HepG2 (cell line): ENCODE results near the gene BRCA1. TPM values are rescaled to one million over a fixed set of nuclear protein-coding genes. Genes with fewer than 3 reads are reported as not detected.

Source experiments
- CREB1 ChIP-seq, 2 experiments: fragments of 450-650 bp in 1 of 2; IDR thresholded peaks; 2 replicates each; pipeline ENCODE4 v1.6.1; 2016 to 2017; ENCODE audit warnings: control low read depth in 1 of 2, mild to moderate bottlenecking in 1 of 2, missing compliant biosample characterization in 1 of 2, missing genetic modification characterization in 1 of 2
- ELF3 ChIP-seq: IDR thresholded peaks from 2 replicates; pipeline ENCODE4 v1.6.1; 2016; ENCODE audit warnings: missing genetic modification reagents, missing compliant biosample characterization
- FOXK2 ChIP-seq: fragments of 450-650 bp; IDR thresholded peaks from 2 replicates; pipeline ENCODE4 v1.6.1; 2016
- HMG20A ChIP-seq: IDR thresholded peaks from 2 replicates; pipeline ENCODE4 v1.6.1; 2016; ENCODE audit warnings: borderline replicate concordance
- KAT7 ChIP-seq: IDR thresholded peaks from 2 replicates; pipeline ENCODE4 v1.6.1; 2018; ENCODE audit warnings: borderline replicate concordance, missing compliant biosample characterization
- KLF11 ChIP-seq: IDR thresholded peaks from 2 replicates; pipeline ENCODE4 v1.6.1; 2016; ENCODE audit warnings: missing compliant biosample characterization
- RARG ChIP-seq: sonication (generic); formaldehyde crosslinking; IDR thresholded peaks from 2 replicates; pipeline ENCODE4 v1.4.0; 2020; ENCODE audit warnings: low read depth, mild to moderate bottlenecking, missing genetic modification reagents
- SMAD9 ChIP-seq: sonication (generic); formaldehyde crosslinking; IDR thresholded peaks from 2 replicates; pipeline ENCODE4 v1.5.1; 2020; ENCODE audit warnings: mild to moderate bottlenecking, missing genetic modification reagents
- SNAI1 ChIP-seq: sonication (generic); formaldehyde crosslinking; IDR thresholded peaks from 2 replicates; pipeline ENCODE4 v1.5.0; 2020; ENCODE audit warnings: mild to moderate bottlenecking, missing genetic modification reagents, borderline replicate concordance
- SRY ChIP-seq: sonication (generic); formaldehyde crosslinking; IDR thresholded peaks from 2 replicates; pipeline ENCODE4 v1.8.0; 2022; ENCODE audit warnings: mild to moderate bottlenecking, missing genetic modification reagents
- TEAD3 ChIP-seq: optimal IDR thresholded peaks from 2 replicates; pipeline ENCODE3; 2016; ENCODE audit warnings: borderline replicate concordance
- ZFAT ChIP-seq: sonication (generic); formaldehyde crosslinking; conservative IDR thresholded peaks from 2 replicates; pipeline ENCODE4 v1.8.1; 2023; ENCODE audit warnings: missing genetic modification reagents, inconsistent platforms
- ZNF572 ChIP-seq: sonication (generic); formaldehyde crosslinking; IDR thresholded peaks from 2 replicates; pipeline ENCODE4 v1.5.1; 2020; ENCODE audit warnings: mild to moderate bottlenecking, missing genetic modification reagents
- ZNF878 ChIP-seq: sonication (generic); formaldehyde crosslinking; IDR thresholded peaks from 2 replicates; pipeline ENCODE4 v1.8.1; 2023; ENCODE audit warnings: mild to moderate bottlenecking, missing genetic modification reagents, moderate library complexity
- ZSCAN30 ChIP-seq: sonication (generic); formaldehyde crosslinking; IDR thresholded peaks from 2 replicates; pipeline ENCODE4 v1.5.0; 2020; ENCODE audit warnings: mild to moderate bottlenecking, missing genetic modification reagents
- polyA plus RNA-seq, 8 experiments: library from polyadenylated mRNA; depleted of rRNA in 3 of 8; stranded (reverse) in 7 of 8; unstranded in 1 of 8; fragments of >200 nt; fragmentation: Illumina TruSeq in 4 of 8; extraction: Trizol in 4 of 8; gene quantifications; 2 replicates each; pipeline versions ENCODE4 v1.2.1 to v1.2.3, GENCODE V29; 2011 to 2016; ENCODE audit warnings: low read depth in 4 of 8, missing spikeins in 1 of 8, mixed read lengths in 1 of 8; ENCODE audit not compliant: insufficient read depth in 1 of 8
- total RNA-seq, 5 experiments: library from RNA; depleted of rRNA; stranded (reverse); fragments of >200 nt; fragmentation: Illumina TruSeq; extraction: Trizol; gene quantifications; 2 replicates each; pipeline ENCODE4 v1.2.3, GENCODE V29; 2016; ENCODE audit warnings: low read depth in 1 of 5
- TF ChIP-seq, protein P1 (sequence below): sonication (generic); formaldehyde crosslinking; IDR thresholded peaks from 2 replicates; pipeline ENCODE4 v1.4.0; 2020; ENCODE audit warnings: missing genetic modification reagents
- TF ChIP-seq, protein P2 (sequence below): sonication (generic); formaldehyde crosslinking; IDR thresholded peaks from 2 replicates; pipeline ENCODE4 v1.4.0; 2020; ENCODE audit warnings: missing genetic modification reagents
- TF ChIP-seq, protein P3 (sequence below): sonication (generic); formaldehyde crosslinking; IDR thresholded peaks from 2 replicates; pipeline ENCODE4 v1.4.0; 2020; ENCODE audit warnings: missing genetic modification reagents, borderline replicate concordance
- TF ChIP-seq, protein P4 (sequence below): sonication (generic); formaldehyde crosslinking; conservative IDR thresholded peaks from 2 replicates; pipeline ENCODE4 v1.4.0; 2020; ENCODE audit warnings: missing genetic modification reagents

Gene BRCA1
- total and polyA plus RNA-seq, 2 of the 13 experiments (the other 11 are each of a cell fraction or from before 2014, with no cell fraction given) = 13.3 to 37.5 TPM

DNA sequence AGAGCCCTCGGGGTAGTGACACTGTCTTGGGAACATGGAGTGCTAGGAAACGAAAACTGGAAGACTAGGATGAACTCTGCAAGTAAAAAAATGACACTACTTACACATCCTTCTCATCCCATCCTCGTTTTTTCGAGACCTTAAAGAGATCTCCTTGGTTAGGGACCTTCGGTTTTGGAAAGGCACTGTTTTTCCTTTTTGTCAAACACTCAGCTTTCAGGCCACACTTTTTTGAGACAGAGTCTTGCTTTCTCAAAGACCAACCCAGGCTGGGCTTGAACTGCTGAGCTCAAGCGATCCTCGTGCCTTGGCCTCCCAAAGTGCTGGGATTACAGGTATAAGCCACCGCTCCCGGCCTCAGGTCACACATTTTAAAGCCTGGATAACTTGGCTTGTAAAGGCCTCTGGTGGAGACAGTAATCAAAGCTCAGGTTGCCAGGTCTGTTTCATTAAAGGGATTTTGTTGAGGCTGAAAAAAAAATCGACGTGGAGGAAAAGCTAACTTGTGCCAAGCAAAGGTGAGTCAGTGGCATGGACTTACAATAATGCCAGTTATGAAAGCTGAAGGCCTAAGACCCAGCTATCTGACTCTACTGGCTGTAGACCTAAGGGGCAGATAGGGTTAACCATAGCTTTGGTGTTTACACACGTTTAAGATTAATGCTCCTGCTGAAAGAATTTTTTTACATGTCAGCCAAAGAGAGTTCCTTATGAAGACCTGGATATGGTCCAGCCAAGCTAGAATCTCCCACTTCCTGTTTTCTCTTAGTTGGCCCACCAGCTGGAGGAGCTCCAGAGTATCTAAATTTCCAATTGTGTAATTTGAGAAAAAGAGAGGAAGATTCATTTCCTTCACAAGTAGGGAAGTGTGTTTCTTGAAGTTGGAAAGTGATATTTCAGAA lies 46.7 kb upstream of the BRCA1 start (continued):
- no peak; the same call in 1 of the 2 replicates for TF ChIP-seq ZSCAN30
- peak; percentile 80; the same call in 1 of the 2 replicates for TF ChIP-seq SNAI1 (CRISPR knock-in tag)
- TF ChIP-seq, protein P1, sequence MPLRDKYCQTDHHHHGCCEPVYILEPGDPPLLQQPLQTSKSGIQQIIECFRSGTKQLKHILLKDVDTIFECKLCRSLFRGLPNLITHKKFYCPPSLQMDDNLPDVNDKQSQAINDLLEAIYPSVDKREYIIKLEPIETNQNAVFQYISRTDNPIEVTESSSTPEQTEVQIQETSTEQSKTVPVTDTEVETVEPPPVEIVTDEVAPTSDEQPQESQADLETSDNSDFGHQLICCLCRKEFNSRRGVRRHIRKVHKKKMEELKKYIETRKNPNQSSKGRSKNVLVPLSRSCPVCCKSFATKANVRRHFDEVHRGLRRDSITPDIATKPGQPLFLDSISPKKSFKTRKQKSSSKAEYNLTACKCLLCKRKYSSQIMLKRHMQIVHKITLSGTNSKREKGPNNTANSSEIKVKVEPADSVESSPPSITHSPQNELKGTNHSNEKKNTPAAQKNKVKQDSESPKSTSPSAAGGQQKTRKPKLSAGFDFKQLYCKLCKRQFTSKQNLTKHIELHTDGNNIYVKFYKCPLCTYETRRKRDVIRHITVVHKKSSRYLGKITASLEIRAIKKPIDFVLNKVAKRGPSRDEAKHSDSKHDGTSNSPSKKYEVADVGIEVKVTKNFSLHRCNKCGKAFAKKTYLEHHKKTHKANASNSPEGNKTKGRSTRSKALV = 0 out of 2 replicates have a peak, but pooled peaks have one; percentile 16
- TF ChIP-seq ZFAT (CRISPR knock-in tag) = 0 out of 2 replicates have a peak, but pooled peaks have one; percentile 28
- TF ChIP-seq, protein P2, sequence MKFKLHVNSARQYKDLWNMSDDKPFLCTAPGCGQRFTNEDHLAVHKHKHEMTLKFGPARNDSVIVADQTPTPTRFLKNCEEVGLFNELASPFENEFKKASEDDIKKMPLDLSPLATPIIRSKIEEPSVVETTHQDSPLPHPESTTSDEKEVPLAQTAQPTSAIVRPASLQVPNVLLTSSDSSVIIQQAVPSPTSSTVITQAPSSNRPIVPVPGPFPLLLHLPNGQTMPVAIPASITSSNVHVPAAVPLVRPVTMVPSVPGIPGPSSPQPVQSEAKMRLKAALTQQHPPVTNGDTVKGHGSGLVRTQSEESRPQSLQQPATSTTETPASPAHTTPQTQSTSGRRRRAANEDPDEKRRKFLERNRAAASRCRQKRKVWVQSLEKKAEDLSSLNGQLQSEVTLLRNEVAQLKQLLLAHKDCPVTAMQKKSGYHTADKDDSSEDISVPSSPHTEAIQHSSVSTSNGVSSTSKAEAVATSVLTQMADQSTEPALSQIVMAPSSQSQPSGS = 0 out of 2 replicates have a peak, but pooled peaks have one; percentile 37
- no peak for TF ChIP-seq CREB1 (IDR thresholded peaks at IDR 0.05)
- peak; percentile 62; the same call in 1 of the 2 replicates for TF ChIP-seq CREB1 (CRISPR knock-in tag; IDR thresholded peaks at IDR 0.05)
- TF ChIP-seq, protein P3, sequence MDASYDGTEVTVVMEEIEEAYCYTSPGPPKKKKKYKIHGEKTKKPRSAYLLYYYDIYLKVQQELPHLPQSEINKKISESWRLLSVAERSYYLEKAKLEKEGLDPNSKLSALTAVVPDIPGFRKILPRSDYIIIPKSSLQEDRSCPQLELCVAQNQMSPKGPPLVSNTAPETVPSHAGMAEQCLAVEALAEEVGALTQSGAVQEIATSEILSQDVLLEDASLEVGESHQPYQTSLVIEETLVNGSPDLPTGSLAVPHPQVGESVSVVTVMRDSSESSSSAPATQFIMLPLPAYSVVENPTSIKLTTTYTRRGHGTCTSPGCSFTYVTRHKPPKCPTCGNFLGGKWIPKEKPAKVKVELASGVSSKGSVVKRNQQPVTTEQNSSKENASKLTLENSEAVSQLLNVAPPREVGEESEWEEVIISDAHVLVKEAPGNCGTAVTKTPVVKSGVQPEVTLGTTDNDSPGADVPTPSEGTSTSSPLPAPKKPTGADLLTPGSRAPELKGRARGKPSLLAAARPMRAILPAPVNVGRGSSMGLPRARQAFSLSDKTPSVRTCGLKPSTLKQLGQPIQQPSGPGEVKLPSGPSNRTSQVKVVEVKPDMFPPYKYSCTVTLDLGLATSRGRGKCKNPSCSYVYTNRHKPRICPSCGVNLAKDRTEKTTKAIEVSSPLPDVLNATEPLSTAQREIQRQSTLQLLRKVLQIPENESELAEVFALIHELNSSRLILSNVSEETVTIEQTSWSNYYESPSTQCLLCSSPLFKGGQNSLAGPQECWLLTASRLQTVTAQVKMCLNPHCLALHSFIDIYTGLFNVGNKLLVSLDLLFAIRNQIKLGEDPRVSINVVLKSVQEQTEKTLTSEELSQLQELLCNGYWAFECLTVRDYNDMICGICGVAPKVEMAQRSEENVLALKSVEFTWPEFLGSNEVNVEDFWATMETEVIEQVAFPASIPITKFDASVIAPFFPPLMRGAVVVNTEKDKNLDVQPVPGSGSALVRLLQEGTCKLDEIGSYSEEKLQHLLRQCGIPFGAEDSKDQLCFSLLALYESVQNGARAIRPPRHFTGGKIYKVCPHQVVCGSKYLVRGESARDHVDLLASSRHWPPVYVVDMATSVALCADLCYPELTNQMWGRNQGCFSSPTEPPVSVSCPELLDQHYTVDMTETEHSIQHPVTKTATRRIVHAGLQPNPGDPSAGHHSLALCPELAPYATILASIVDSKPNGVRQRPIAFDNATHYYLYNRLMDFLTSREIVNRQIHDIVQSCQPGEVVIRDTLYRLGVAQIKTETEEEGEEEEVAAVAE (CRISPR knock-in tag) = peak; percentile 12; the same call in 1 of the 2 replicates
- peak; percentile 88 for TF ChIP-seq ELF3 (CRISPR knock-in tag)
- TF ChIP-seq HMG20A (CRISPR knock-in tag) = peak; percentile 29; the same call in 1 of the 2 replicates
- TF ChIP-seq SMAD9 (CRISPR knock-in tag) = no peak
- TF ChIP-seq ZNF878 (CRISPR knock-in tag) = no peak
- peak; percentile 41 for TF ChIP-seq TEAD3 (CRISPR knock-in tag)
- TF ChIP-seq ZNF572 = no peak
- peak; percentile 48; the same call in 1 of the 2 replicates for TF ChIP-seq KAT7 (CRISPR knock-in tag)
- 0 out of 2 replicates have a peak, but pooled peaks have one; percentile 8 for TF ChIP-seq FOXK2
- TF ChIP-seq, protein P4, sequence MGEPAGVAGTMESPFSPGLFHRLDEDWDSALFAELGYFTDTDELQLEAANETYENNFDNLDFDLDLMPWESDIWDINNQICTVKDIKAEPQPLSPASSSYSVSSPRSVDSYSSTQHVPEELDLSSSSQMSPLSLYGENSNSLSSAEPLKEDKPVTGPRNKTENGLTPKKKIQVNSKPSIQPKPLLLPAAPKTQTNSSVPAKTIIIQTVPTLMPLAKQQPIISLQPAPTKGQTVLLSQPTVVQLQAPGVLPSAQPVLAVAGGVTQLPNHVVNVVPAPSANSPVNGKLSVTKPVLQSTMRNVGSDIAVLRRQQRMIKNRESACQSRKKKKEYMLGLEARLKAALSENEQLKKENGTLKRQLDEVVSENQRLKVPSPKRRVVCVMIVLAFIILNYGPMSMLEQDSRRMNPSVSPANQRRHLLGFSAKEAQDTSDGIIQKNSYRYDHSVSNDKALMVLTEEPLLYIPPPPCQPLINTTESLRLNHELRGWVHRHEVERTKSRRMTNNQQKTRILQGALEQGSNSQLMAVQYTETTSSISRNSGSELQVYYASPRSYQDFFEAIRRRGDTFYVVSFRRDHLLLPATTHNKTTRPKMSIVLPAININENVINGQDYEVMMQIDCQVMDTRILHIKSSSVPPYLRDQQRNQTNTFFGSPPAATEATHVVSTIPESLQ (CRISPR knock-in tag) = 0 out of 2 replicates have a peak, but pooled peaks have one; percentile 21
- no peak; the same call in 1 of the 2 replicates for TF ChIP-seq KLF11 (CRISPR knock-in tag)
- 0 out of 2 replicates have a peak, but pooled peaks have one; percentile 21 for TF ChIP-seq SRY (CRISPR knock-in tag)
- TF ChIP-seq RARG (CRISPR knock-in tag) = no peak
